GM10266 (cell line): ENCODE results near the gene MTSS2.

Experiments
- DNase-seq: peaks from one replicate; pipeline ENCODE4 v3.0.0; 2012; ENCODE audit errors: extremely low spot score
- CTCF ChIP-seq: IDR thresholded peaks from 2 replicates; pipeline ENCODE4 v1.5.1; 2012; ENCODE audit warnings: mild to moderate bottlenecking, low read depth; ENCODE audit not compliant: control insufficient read depth, insufficient read depth; ENCODE audit errors: missing control alignments

The MTSS2 gene

GRCh38 chr16:70651524-70651923 lies 34.3 kb downstream of the MTSS2 start:
- no peak for DNase-seq
- TF ChIP-seq CTCF: no peak

- TF ChIP-seq CTCF: no peak
- no peak for DNase-seq
Observed at GRCh38 chr16:70650216-70650615, 35.6 kb downstream of the MTSS2 start.

GRCh38 chr16:70649300-70649699 lies 36.6 kb downstream of the MTSS2 start:
- no peak for DNase-seq
- no peak for TF ChIP-seq CTCF

GRCh38 chr16:70648606-70649005 lies 37.2 kb downstream of the MTSS2 start:
- no peak for TF ChIP-seq CTCF
- DNase-seq: no peak

- no peak for DNase-seq
- TF ChIP-seq CTCF: no peak
Observed at GRCh38 chr16:70647441-70648359, 38.2 kb downstream of the MTSS2 start.

- DNase-seq: no peak
- no peak for TF ChIP-seq CTCF
Observed at GRCh38 chr16:70646260-70647241, 39.3 kb downstream of the MTSS2 start, which contains the start of gene IL34. IL34 (plus strand) TSS chr16:70646559; CDS start chr16:70646948, 389 bp downstream.
